GM18873 (cell line): ENCODE results near the gene SPSB1.
"Not testable (repeated sequence)": the region's sequence is repeated elsewhere in the genome, so short reads cannot be mapped to it uniquely, and the experiment has no call there.

Source experiments
- ATAC-seq: cut with Tn5 transposase; IDR thresholded peaks from one replicate; pipeline ENCODE4 v1.9.1; 2021; ENCODE audit warnings: mild to moderate bottlenecking, moderate library complexity, moderate number of reproducible peaks; ENCODE audit not compliant: unreplicated experiment, low FRiP score

SPSB1 gene

DNA sequence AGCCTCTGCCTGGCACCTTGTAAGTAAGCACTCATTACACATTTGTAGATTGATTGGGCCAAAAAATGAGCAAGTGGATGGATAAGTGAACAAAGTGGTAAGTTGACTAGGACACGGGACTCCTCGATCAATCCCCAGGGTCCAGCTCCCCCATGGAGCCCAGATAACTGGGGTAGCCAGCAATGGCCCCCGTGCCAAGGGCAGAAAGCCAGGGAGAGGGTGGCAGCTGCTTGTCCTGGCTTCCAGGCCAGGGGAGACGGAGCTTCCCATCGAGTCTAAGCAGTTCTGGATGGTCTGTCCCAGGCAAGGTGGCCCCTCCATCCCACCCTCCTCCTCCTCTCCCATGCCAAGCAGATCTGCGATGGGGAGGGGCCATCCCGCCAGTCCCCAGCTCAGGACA is 91.4 kb downstream of the SPSB1 start:
- no peak for ATAC-seq

DNA sequence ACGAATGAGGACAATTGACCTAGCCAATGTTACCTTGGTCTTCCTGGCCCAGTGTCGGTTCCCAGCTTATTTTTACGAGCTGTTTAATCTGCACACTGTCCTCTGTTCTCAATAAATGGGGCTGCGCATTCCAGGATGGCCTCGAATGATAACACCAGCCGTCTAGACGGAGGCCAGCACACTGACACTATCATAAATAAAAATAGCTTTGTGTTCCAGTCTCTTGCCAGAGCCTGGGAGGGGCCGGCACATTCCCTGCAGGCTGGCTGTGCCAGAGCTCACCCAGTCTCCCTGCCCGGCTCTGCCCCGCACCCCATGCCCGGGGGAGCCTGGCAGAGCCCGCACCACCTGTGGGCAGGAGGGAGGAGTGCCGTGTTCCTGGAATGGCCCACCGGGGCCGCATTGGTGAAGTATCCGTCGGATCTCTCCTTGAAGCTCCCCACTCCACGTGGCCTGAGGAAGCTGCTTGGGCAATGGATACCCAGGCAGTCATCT is 92.1 kb downstream of the SPSB1 start:
- no peak for ATAC-seq

DNA sequence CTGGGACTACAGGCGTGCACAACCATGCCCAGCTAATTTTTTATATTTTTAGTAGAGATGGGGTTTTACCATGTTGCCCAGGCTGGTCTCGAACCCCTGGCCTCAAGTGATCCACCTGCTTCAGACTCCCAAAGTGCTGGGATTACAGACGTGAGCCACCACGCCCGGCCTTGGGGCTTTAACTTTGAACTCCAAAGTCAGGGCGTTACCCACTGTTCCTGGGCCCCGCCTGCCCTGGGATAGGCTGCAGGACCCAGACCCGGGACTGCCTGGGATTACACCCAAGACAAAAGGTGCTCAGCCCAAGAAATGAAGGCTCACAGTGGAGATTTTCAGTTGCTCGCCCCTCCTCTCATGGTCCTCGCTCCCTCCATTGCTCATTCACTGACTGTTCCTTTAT is 92.7 kb downstream of the SPSB1 start:
- not testable (repeated sequence) for ATAC-seq

DNA sequence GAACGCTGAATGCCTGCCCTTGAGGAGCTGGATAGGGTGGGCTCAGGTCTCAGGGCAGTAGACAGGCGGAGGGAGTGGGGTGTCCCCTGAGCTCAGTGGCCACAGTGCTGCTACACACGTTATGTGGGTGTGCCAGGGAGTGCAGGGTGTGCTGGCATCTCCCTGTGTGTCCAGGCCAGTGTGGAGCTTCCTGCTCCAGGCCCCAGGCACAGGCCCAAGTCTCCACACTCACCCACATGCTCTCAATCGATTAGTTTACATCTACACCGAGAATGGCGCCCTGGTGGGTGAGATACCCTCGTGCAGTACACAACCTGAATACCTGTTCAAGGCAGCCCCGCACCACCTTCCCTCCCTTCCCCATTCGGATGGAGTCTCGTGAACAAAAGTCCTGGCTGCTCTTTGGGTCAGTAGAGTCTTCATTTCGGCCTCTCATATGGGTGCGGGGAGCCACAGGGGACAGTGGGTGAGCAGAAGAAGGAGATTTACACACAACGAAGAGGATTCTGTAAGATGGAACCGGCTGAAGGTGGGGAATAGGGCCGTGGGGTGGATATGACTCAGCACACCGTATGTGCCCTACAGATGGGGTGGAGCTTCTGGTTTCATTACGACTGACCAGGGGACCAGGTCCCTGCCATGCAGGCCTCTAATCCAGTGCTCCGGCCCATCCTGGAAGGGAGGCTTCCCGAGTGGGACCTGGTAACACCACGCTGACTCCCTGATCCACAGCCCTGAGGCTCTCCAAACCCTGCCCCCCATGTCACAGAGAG is 93.3 kb downstream of the SPSB1 start:
- ATAC-seq, result no peak

DNA sequence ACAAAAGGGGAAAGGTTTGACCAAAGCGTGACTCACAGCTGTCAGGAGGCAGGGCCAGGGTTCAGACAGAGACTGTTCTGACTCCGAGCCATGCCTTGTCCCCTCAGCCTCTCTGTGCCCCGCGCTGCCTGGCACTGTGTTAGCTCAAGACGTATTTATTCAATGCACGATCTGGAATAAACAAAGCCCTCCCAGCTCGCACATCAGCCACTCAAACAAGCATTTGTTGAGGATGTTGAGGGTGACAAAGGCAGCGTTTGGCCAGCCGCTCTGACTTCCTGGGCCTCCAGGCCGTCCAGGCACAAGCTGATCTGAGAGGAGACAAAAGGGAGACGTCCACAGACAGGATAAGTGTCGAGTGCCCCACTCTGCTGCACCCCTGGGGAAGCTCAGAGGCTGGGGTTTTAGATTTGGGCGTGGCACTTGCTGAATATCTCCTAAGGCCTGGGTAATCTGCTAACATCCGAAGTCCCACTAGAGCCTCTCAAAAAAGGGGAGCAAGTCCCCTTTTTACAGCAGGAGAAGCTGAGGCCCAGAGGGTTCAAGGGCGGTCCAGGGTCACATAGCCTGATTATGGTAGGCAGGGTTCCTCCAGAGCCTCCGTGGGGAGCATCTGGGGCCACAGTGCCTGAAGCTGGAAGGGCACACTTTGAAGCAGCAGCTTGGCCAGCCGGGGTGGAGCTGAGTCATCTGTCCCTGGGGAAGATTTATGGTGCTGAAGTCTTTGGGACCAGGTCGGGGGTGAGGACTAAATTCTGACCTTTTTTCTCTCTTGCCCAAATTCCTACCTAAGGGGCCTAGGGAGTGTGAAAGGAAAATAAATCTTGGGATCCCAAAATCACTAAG is 95.9 kb downstream of the SPSB1 start:
- no peak for ATAC-seq

DNA sequence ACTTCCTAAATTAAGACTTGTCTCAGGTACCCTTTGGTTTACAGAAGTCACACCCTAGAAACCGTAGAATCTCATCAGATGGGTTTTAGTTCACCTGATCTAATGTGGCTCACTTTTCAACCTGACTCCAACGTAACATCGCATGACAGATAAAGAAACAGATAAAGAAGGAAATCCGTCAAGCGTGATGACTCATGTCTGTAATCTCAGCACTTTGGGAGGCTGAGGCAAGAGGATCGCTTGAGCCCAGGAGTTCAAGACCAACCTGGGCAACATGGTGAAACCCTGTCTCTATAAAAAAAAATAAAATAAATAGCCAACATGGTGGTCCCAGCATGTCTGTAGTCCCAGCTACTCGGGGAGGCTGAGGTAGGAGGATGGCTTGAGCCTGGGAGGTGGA is 97.3 kb downstream of the SPSB1 start:
- ATAC-seq, result no peak

DNA sequence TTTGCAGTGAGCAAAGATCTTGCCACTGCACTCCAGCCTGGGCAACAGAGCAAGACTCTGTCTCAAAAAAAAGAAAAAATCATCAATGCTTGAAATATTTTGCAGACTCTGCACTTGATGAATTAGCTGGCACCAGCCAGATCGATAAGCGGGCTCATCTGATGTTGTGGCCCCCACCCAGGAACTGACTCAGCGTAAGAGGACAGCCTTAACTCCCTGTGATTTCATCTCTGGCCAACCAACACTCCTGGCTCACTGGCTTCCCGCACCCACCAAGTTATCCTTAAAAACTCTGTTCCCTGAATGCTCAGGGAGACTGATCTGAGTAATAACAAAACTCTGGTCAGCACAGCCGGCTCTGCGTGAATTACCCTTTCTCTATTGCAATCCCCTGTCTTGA is 98.9 kb downstream of the SPSB1 start:
- no peak for ATAC-seq

DNA sequence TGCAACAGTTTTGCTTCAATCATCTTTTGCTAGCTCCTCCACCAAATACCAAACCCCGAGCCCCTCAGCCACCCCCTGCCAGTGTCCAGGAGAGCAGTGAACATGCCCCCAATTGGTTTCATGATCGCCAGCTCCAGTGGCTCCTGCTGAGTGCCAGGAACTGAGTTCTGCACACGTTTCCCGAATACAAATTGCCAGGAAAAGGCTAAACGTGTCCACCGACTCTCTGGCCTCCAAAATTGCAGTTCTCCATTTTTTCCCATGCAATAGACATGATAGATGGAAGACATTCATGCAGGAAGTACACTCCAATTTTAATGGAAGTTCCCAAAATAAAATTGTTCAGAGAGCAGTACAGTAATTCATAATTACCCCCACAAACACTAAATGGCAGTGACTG is 101.3 kb downstream of the SPSB1 start:
- ATAC-seq, result no peak

DNA sequence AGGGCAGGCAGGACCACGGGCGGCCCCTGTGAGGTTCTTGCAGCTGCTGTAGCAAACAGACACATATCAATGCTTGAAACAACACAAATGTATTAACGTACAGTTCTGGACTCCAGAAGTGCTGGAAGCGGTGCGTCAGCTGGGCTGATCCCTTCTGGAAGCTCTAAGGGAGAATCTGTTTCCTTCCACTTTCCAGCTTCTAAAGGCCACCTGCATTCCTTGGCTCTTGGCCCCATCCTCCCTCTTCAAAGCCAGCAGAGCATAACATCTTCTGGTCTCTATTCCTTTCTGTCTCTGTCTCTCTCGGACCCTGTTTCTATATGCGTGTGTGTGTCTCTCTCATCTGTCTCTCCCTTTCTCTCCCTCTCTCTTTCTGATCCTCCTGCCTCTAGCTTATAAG is 102.3 kb downstream of the SPSB1 start:
- no peak for ATAC-seq

DNA sequence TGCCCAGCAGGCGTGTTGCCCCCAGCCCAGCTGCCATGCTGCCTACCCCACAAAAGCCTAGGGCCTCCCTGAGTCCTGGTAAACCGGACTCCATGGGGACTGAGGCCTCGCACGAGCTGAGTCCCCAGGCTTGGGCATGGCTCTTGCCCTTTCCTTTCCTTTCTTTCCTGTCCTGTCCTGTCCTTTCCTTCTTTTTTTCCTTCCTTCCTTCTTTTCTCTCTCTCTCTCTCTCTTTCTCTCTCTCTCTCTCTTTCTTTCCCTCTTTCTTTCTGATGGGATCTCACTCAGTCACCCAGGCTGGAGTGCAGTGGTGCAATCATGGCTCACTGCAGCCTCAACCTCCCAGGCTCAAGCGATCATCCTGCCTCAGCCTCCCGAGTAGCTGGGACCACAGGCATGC is 104.4 kb downstream of the SPSB1 start:
- no peak for ATAC-seq

DNA sequence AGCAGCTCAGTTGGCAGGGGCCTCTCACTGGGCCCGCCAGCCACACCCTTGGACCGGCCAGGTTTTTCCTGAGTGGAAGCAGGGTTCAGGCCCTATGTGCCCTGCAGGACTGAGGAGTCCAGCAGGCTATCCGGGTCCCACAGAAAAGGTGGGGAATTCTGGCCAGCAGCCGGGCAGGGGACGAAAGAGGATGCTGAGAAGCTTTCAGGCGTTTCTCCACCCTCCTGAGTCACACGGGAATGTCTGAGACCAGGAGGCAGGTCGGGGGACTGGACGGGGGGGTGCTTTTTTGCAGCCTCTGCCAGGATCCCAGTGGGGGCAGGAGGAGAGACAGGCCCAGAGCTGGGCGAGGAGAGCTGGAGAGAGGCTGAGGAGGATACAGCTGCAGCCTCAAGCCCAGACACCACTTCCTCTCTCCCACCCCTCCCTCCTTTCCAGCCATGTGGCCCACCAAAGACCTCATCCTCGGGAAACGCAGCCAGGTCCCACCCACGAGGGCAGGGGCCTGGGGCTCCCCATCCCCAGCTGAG is 105.4 kb downstream of the SPSB1 start:
- ATAC-seq, result no peak

DNA sequence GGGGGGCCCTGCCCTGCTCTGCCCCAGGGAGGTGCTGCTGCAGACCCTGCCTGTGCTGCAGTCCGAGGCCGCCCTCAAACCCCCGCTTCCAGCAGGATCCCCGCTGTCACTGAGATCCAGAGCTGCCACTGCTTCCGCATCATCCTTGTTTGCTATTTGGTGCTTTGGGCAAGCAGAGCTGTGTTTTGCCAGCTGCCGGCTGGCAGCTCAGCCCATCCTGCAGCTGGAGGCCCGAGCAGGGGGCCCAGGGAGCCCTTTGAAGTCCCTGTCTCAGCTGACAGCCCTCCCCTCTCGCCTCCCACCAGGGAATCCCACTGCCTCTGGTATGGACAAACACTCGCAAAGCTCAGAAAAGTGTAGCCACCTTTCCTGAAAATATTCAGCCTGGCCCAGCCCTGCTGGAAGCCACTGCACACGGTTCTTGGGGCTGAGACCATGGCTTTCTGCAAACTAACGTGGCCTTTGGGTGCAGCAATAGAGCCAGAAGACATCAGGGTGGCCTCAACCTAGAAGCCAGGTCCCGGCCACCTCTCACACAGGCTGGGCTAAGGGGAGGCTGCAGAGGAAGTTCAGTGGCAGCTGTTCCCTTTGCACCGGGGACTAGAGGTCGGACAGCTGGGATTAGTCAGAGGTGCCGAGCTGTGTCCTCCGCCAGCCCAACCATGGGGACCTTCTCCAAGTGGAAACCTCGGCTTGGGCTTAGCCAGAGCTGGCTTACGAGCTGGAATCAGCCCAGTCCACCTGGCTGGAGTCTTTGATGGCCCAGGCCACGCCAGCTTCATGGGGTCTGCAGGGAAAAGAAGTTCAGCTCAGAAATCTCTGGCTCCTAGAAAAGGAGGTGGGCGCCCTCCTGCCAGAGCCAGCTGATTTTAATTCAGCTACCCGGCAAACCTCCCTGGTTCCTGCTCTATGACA is 107.1 kb downstream of the SPSB1 start:
- no peak for ATAC-seq

DNA sequence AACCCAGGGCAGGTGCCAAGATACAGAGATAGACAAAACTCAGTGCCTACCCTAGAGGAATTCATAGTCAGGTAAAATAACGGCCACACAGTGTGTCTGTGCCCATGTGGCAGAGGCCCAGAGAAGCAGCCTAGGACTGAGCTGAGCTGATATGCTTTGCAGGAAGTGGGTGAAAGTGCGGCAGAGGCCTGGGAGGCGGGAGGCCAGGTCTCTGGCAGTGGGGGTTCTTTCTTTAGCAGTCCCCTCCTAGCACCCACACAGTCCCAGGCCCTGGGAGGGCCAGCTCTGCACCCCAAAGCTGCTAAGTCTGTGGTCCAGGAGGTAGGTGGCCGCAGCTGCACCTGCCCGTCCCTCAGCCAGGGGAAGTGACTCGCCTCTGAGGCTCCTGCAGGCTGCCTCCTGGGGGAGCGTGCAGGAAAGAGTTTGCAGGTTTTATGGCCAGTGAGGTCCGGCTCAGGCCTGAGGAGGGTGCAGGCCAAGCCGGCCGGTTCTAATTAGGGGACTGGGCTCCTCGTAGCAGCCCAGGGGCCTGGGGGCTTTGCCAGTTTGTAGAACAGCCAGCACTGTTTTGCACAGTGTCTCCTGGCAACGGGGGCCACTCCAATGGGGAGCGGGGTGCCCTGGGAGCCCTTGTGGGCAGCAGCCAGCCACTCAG is 107.9 kb downstream of the SPSB1 start:
- ATAC-seq, result no peak

DNA sequence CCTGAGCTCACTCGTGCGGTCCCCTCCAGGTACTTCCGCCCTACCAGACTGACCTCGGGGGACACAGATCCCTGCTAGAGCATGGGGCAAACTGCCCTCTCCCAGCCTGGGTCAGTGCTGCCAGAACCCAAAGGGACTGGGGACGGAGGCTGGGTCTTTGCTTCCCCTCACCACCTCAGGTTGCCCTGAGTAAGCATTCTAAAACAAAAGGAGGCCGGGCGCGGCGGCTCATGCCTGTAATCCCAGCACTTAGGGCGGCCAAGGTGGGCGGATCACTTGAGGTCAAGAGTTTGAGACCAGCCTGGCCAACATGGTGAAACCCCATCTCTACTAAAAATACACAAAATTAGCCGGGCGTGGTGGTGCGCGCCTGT is 108.4 kb downstream of the SPSB1 start:
- ATAC-seq, result no peak

DNA sequence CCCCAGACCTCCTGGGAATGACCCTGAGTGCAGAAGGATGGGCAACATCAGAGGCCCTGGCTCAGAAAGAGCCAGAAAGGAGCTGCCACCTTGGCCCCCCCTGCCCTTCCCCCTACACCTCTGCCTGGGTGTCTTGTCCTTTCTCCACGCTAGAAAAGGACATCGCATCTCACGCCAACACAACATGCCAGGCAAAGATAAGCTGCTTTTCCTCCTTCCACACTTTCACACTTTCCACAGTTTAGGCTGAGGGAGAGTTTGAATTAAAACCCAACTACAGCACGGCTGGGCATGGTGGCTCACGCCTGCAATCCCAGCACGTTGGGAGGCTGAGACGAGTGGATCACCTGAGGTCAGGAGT is 109.5 kb downstream of the SPSB1 start:
- no peak for ATAC-seq

DNA sequence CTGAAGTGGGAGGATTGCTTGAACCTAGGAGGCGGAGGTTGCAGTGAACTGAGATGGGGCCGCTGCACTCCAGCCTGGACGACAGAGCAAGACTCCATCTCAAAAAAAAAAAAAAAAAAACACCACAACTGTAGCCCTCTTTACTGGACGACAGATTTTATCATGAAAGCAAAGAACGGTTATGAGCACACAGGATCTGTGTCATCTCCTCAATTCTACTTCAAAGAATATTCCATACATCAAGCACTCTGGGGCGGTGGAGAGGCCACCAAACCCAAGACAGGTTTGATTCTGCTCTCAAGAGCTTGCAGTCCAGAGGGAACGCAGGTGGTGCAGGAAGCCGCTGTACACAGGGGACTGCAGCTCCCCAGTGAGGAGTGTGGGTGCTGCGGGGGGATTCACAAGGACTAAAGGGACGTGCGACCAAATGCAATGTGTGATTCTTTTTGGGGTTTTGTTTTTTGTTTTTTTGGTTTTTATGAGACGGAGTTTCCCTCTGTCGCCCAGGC is 110.1 kb downstream of the SPSB1 start:
- no peak for ATAC-seq

DNA sequence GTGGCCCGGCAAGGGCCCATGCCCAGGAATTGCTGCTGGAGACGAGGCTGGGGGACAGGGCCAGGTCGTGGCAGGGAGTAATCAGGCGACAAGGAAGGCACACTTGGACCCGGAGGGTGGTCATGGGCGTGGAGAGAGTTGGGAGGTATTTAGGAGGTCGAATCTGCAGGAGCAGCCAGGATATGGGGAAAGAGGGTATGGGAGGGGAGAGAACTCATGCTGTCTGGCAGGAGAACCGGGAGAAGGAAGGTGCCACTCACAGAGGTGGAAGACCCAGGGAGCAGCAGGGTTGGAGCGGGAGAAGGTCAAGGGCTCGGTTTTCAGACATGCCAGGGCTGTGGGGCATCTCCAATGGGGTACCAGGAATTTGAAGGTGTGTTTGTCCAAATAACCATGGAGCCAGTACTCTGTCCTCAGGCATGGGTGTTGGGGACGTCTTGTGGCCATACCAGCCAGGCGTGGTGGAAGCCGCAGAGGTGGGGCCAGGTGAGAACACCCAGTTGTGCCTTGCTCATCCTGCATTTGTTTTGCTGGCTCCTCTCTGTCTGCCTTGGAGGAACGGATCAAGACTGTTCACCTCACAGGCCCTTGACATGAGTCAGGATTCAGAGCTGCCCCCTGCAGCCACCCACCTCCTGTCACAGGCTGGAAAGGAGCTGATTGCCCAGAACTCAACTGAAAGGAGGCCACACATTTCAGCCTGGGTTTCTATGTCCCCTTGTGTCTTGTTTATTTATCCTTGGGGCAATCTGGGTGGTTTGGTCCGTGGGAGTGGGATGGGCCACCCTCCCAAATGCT is 111.6 kb downstream of the SPSB1 start:
- no peak for ATAC-seq

DNA sequence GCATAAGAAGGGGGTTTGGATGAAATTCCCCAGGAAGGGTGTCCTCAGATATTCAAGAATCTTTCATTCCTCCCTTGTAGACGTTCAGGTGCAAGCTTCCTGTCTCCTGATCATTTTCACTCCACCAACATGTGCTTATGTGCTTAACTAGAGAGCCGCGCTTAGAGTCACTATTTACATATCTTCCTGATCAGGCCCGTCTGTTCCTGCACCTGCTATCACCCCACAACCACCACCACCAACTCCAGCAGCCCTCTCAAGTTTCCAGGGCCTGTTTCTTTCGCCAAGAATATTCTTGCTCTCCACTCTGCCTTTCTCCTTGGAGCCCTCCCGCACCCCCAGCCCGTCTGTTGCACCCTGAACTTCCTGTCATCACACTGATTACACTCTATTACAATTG is 113.4 kb downstream of the SPSB1 start:
- ATAC-seq, result no peak

DNA sequence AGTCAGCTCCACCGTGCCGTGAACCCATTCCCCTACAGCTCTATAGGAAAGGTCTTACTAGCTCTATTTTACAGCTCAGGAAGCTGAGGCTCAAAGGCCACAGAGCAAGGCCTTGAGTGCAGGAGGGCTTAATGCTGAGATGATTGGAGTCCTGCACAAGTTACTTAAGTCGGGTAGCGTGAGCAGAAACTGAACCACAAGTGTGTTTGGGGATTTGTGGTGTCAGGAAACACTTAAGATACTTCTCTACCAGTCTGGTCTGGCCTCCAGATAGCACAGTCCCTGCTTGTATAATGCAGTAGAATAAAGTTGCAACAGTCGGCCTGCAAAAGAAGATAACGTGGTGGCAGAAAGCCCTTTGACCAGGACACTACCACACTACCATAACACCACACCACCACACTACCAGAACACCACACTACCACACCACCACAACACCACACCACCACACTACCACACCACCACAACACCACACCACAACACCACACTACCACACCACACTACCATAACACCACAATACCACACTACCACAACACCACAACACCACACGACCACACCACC is 118.1 kb downstream of the SPSB1 start:
- no peak for ATAC-seq
